Panc1 (cell line): ENCODE measurements around the gene RGS21. TPM values are rescaled to one million over a fixed set of nuclear protein-coding genes. Genes with fewer than 3 reads are reported as not detected.

Source experiments
- ATAC-seq: fragments of 200-7000 bp; cut with Tn5 transposase; 2 replicates; pipeline ENCODE4 v1.9.1; 2020; ENCODE audit warnings: mild to moderate bottlenecking, moderate library complexity
- BruUV-seq: library from RNA; stranded (reverse); fragments of 400-500 nt; replicated peaks from 2 replicates; lab custom pipeline; 2021; lab: Mats Ljungman, UMichigan
- CTCF ChIA-PET: fragments of 300-600 bp; sonication (Branson Sonifier 250); formaldehyde crosslinking; loops from one replicate; lab custom pipeline; 2022; ENCODE audit warnings: antibody characterized with exemption; lab: Charles Lee
- POLR2A ChIA-PET: fragments of 300-600 bp; sonication (Branson Sonifier 250); formaldehyde crosslinking; loops from one replicate; lab custom pipeline; 2022; ENCODE audit warnings: antibody characterized with exemption; lab: Charles Lee
- DNase-seq: peaks from one replicate; pipeline ENCODE4 v3.0.0-alpha.2; 2010; ENCODE audit warnings: low read depth, low spot score
- H3K27ac ChIP-seq: 2 replicates; pipeline ENCODE4 v1.5.1; 2011; ENCODE audit warnings: mild to moderate bottlenecking, low read length, inconsistent platforms
- H3K27me3 ChIP-seq: fragments of 200-500 bp; sonication (Bioruptor generic); 2 replicates; pipeline ENCODE4 v1.6.0; 2014; ENCODE audit warnings: low read length, inconsistent platforms; ENCODE audit not compliant: control insufficient read depth, insufficient read depth
- H3K36me3 ChIP-seq: fragments of 200-500 bp; sonication (Bioruptor generic); 2 replicates; pipeline ENCODE4 v1.5.1; 2014; ENCODE audit warnings: inconsistent platforms, mild to moderate bottlenecking, low read length, moderate library complexity; ENCODE audit not compliant: control insufficient read depth, insufficient read depth
- H3K4me1 ChIP-seq: 2 replicates; pipeline ENCODE4 v1.5.1; 2011; ENCODE audit warnings: inconsistent platforms, mild to moderate bottlenecking, low read length, moderate library complexity; ENCODE audit not compliant: control insufficient read depth, insufficient read depth
- H3K4me3 ChIP-seq, 2 experiments: 2 replicates each; pipeline ENCODE4 v1.5.1; 2011 to 2012; ENCODE audit warnings: low read depth in 2 of 2, low read length in 2 of 2, mild to moderate bottlenecking in 2 of 2, inconsistent platforms in 1 of 2, moderate library complexity in 1 of 2
- H3K9me3 ChIP-seq: fragments of 200-500 bp; sonication (Bioruptor generic); 2 replicates; pipeline ENCODE4 v1.5.1; 2014; ENCODE audit warnings: low read depth, mild to moderate bottlenecking, inconsistent platforms, low read length, moderate library complexity; ENCODE audit not compliant: control insufficient read depth, insufficient read depth
- POLR2AphosphoS5 ChIP-seq: IDR thresholded peaks from 2 replicates; pipeline ENCODE4 v1.6.1; 2012; ENCODE audit warnings: mild to moderate bottlenecking, low read depth, low read length, moderate library complexity
- SIN3A ChIP-seq: IDR thresholded peaks from 2 replicates; pipeline ENCODE4 v1.6.1; 2012; ENCODE audit warnings: low read depth, mild to moderate bottlenecking, low read length, moderate library complexity, borderline replicate concordance; ENCODE audit not compliant: insufficient read depth
- TCF7L2 ChIP-seq: IDR thresholded peaks from 2 replicates; pipeline ENCODE4 v1.6.1; 2011; ENCODE audit warnings: mild to moderate bottlenecking, low read depth, low read length, inconsistent platforms
- in situ Hi-C: cut with HindIII; loops from 2 replicates; pipeline ENCODE4 v1.10.0; 2016; ENCODE audit warnings: low sequenced_read_pairs, low pct_unique_long_range_greater_than_20kb
- intact Hi-C: fragments of 100-400 bp; cut with micrococcal nuclease; formaldehyde crosslinking; loops from one replicate; pipeline ENCODE4 v1.10.0; 2022; ENCODE audit not compliant: unreplicated experiment
- total RNA-seq: library from RNA; stranded (reverse); gene quantifications from one replicate; pipeline ENCODE4 v1.2.1, GENCODE V29; 2021; ENCODE audit not compliant: unreplicated experiment
- TF ChIP-seq, protein P1 (sequence below), 2 experiments: IDR thresholded peaks; 2 replicates each; pipeline ENCODE4 v1.6.1; 2011 to 2012; ENCODE audit warnings: low read depth in 2 of 2, control low read depth in 1 of 2, low read length in 1 of 2, mild to moderate bottlenecking in 1 of 2, moderate library complexity in 1 of 2; ENCODE audit not compliant: insufficient read depth in 1 of 2
- TF ChIP-seq, protein P2 (sequence below): fragments of 450-650 bp; IDR thresholded peaks from 2 replicates; pipeline ENCODE4 v1.5.1; 2017; ENCODE audit warnings: mild to moderate bottlenecking

The RGS21 gene
- total RNA-seq, 1 experiment from 2014 or later, result not detected

DNA sequence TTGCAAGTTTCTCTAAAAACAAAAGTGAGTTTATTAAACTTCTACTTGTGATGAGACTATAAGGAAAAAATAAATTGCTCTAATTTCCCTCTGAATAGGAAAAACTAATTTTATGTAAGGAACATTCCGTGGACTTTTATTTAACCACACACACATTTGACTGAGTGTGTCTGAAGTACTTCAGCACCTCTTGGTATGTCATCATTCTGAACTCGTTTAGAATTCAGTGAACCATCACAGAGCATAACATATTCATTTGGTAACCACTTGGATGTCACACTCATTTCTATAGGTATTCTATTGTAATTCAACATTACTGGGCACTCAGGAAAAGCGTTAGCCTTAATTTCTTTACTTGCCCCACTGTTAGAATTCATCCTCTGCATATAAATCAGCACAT, 79.1 kb downstream of the RGS21 start:
- in situ Hi-C loops (no loop called here), intact Hi-C loops (no loop called here)
- Histone ChIP-seq H3K27me3 (no peaks in the 10 kb centered on the region), H3K4me3 (no peak overlapping the region), H3K27ac (no peak overlapping the region), H3K36me3 (no peaks in the 10 kb centered on the region), H3K9me3 (no peaks in the 10 kb centered on the region), H3K4me1 (no peaks in the 10 kb centered on the region)
- no peak for ATAC-seq
- BruUV-seq, result no TSS peak
- POLR2A ChIA-PET, result no interaction called here
- CTCF ChIA-PET, result no interaction called here
- TF ChIP-seq TCF7L2 (no peak), POLR2AphosphoS5 (no peak), SIN3A (no peak)
- TF ChIP-seq, protein P1, sequence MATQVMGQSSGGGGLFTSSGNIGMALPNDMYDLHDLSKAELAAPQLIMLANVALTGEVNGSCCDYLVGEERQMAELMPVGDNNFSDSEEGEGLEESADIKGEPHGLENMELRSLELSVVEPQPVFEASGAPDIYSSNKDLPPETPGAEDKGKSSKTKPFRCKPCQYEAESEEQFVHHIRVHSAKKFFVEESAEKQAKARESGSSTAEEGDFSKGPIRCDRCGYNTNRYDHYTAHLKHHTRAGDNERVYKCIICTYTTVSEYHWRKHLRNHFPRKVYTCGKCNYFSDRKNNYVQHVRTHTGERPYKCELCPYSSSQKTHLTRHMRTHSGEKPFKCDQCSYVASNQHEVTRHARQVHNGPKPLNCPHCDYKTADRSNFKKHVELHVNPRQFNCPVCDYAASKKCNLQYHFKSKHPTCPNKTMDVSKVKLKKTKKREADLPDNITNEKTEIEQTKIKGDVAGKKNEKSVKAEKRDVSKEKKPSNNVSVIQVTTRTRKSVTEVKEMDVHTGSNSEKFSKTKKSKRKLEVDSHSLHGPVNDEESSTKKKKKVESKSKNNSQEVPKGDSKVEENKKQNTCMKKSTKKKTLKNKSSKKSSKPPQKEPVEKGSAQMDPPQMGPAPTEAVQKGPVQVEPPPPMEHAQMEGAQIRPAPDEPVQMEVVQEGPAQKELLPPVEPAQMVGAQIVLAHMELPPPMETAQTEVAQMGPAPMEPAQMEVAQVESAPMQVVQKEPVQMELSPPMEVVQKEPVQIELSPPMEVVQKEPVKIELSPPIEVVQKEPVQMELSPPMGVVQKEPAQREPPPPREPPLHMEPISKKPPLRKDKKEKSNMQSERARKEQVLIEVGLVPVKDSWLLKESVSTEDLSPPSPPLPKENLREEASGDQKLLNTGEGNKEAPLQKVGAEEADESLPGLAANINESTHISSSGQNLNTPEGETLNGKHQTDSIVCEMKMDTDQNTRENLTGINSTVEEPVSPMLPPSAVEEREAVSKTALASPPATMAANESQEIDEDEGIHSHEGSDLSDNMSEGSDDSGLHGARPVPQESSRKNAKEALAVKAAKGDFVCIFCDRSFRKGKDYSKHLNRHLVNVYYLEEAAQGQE (IDR thresholded peaks at IDR 0.05; ENCODE audit: insufficient read depth in 1 of 2, low read depth in 2 of 2, low read length in 1 of 2), result no peak
- no peak for DNase-seq

DNA sequence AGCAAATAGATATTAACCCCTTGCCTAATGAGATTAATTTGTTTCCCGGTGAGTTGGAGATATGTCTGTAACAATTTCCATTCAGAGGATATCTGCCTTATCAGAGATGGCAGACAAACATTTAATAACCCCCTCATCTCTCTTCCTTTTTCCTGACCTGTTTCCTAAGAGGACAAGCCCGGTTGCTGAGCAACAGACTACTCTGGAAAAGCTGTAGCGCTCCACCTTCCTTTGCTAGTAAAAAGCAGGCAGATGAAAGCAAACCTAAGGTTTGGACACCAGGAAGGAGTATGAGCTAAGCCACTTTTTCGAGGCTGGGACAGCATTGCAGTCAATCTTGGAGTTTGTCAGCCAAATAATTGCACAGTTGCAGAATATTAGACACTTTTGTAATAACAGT, 82.4 kb downstream of the RGS21 start:
- Histone ChIP-seq H3K27ac (no peak overlapping the region), H3K27me3 (no peaks in the 10 kb centered on the region), H3K36me3 (no peaks in the 10 kb centered on the region), H3K4me1 (no peaks in the 10 kb centered on the region), H3K9me3 (no peaks in the 10 kb centered on the region), H3K4me3 (no peak overlapping the region)
- POLR2A ChIA-PET, result no interaction called here
- BruUV-seq, result no TSS peak
- CTCF ChIA-PET, result no interaction called here
- intact Hi-C loops (no loop called here), in situ Hi-C loops (no loop called here)
- no peak for DNase-seq
- no peak for TF ChIP-seq SIN3A
- TF ChIP-seq, protein P2, sequence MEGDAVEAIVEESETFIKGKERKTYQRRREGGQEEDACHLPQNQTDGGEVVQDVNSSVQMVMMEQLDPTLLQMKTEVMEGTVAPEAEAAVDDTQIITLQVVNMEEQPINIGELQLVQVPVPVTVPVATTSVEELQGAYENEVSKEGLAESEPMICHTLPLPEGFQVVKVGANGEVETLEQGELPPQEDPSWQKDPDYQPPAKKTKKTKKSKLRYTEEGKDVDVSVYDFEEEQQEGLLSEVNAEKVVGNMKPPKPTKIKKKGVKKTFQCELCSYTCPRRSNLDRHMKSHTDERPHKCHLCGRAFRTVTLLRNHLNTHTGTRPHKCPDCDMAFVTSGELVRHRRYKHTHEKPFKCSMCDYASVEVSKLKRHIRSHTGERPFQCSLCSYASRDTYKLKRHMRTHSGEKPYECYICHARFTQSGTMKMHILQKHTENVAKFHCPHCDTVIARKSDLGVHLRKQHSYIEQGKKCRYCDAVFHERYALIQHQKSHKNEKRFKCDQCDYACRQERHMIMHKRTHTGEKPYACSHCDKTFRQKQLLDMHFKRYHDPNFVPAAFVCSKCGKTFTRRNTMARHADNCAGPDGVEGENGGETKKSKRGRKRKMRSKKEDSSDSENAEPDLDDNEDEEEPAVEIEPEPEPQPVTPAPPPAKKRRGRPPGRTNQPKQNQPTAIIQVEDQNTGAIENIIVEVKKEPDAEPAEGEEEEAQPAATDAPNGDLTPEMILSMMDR, result no peak
- TF ChIP-seq, protein P1 (IDR thresholded peaks at IDR 0.05; ENCODE audit: insufficient read depth in 1 of 2, low read depth in 2 of 2, low read length in 1 of 2), result no peak
- TF ChIP-seq TCF7L2, result no peak
- TF ChIP-seq POLR2AphosphoS5, result no peak
- ATAC-seq, result no peak
